ENCODE measurements around the gene UHMK1.
A peak's percentile ranks its signal among the peaks of the same experiment; 100 is the strongest.

Gene UHMK1

DNA sequence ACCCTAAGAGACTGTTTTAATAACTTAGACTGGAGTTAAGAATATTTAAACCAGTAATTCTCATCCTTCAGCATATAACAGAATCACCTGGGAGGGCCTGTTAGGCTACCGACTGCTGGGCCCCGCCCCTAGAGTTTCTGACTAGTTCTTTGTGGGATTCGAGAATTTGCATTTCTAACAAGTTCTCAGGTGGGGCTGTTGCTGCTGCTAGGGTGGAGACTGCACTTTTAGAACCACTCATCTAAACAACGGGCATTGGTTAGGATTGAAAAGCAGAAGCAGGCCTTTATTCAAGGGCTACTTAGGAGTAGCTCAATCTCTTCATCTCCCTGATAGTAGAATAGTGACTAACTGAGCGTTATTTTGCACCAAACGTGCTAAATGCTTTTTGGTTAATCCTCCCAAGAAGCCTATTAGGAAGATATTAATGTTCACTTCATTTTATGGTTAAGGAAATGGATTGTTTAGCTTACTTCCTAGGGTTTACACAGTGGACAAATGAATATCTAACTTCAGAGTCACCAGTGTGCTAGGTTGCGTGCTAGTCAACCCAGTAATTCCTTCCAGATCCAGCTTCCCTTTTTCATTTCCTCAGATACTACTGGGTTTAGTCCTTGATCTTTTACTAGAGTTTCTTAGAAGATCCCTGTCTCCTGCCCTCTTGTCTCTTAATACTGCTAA is 32.8 kb downstream of the UHMK1 start:
- DNase-seq: no peak

DNA sequence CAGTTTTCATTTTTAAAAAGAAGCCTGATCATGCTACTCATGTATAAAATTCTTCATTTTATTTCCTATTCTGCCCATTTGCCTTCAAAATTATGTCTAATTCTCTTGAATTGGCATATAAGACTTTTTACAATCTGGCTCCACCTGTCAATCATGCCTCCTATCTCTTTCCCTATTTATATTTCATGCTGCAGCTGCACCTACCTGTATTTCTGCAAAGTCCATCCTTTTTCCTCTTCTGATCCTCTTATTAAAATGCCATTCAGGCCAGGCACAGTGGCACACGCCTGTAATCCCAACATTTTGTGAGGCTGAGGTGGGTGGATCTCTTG is 33.3 kb downstream of the UHMK1 start:
- DNase-seq: no peak

DNA sequence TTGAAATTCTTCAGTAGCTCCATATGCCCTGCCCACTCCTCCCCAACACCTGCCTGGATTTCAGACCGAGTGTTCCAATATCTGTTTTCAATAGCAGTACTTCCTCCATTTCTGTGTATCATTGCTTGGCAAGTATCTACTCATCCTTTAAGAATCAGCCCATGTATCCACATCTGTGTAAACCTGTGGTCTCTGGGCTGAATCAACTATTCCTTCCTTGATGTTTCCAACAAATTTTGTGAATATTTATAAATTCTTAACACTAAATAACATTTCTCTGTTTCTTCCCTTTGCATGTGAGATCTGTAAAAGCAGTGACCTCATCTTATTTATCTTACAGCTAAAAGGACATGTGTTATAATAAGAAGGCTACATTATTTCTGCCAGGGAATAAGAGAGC is 37.9 kb downstream of the UHMK1 start:
- DNase-seq: no peak

GRCh38 chr1:162536511-162536910 is 38.9 kb downstream of the UHMK1 start:
- no peak for DNase-seq

- DNase-seq: no peak
Observed at GRCh38 chr1:162537216-162537615, 39.6 kb downstream of the UHMK1 start.

GRCh38 chr1:162538815-162539431 is 41.3 kb downstream of the UHMK1 start:
- peak; percentile 2 to 10 for DNase-seq

GRCh38 chr1:162541619-162542141 is 44.1 kb downstream of the UHMK1 start:
- no peak for DNase-seq

DNA sequence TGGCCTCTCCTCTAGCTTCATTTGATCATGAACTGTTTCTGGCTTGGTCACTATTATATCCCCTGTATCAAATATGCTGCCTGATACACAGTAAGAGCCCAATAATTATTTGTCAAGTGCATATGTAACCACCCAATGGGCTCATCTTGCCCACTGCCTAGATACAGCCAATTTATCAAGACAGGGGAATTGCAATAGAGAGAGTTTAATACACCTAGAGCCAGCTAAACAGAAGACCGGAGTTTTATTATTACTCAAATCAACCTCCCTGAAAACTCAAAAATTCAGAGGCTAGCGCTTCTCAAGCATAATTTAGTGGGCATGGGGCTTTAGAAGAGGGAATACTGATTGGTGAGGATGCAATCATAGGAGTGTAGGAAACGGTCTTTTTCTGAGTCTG is 45.6 kb downstream of the UHMK1 start:
- DNase-seq: no peak

DNA sequence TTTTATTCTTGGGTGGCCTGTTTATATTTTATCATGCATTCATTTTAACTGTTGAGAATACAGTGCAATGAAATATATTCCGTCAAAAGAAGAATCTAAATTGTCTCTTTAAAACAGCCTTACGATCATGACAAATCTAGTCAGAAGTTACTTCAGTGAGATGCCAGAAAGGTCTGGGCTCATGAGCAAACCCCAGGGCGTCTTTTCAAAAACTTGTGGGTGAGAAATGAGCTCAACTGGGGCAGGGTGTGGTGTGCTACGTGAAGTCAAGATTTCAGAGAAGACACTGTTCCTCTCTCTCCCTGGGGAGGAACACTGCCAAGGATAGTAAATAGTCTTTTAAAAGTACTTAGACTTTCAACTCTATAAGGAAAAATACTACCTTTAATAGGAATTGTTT is 50.6 kb downstream of the UHMK1 start:
- DNase-seq: no peak

- DNase-seq: no peak
Observed at GRCh38 chr1:162549001-162549400, 51.4 kb downstream of the UHMK1 start.

DNA sequence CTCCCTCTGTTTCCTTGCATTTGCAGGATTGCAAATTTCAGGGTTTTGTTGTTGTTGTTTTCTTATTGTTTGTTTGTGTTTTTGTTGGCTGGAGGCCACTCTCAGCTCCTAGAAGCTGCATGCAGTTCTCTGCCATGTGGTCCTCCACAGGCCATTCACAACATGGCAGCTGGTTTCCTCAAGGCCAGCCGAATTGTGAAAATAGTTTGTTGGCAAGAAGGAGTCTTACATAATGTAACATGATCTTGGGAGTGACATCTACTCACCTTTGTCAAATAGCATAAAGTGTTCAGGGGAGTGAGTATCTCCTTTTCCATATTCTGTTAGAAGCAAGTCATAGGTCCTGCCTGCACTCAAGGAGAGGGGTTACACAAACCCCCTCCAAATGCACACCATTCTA is 53.3 kb downstream of the UHMK1 start:
- no peak for DNase-seq

DNA sequence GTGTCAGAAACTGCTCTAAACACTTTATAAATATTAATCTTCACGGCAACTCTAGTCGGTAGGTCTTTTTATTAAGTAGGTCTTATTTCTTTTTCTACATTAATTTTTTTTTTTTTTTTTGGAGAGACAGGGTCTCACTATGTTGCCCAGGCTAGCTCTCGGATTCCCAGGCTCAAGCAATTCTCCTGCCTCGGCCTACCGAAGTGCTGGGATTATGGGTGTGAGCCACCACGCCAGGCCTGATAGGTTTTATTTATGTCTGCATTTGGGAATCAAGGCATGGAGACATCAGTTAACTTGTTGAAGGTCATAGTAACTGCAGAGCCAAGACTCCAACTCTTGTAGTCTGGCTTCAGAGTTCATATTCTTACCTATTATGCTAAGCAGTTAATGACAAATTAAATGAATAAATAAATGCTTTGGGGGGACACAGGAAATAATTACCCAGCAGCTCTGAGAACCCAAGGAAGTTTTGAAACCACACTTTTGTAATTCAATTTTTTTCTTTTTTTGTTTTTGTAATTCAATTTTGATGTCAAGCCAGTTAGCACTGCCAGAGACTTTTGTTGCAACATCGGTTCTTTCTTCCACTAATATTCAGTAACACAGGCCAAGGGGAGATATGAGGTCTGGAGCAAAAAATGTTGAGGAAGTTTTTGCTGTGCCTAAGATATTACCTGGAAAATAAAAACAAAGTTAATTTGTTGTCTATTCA is 54.5 kb downstream of the UHMK1 start:
- no peak for DNase-seq

GRCh38 chr1:162552684-162553252 is 55.1 kb downstream of the UHMK1 start:
- no peak for DNase-seq

DNA sequence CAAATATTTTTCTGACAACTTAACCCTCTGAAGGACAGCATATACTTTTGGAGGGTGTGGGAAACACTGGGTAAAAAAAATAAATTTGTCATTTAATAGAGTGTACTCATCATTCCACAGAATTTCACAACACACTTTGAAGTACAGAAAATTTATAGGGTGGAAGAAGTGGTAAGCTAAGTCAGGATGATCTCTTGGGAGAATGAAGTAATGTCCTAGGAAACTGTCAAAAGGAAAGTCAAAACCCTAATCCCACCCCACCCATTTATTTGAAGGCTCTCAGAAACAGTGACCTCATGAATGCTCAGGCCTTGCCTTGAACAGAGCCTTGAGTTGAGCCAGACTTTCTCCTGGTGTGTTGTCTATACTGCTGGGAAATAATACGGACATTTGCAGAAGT is 56.6 kb downstream of the UHMK1 start:
- no peak for DNase-seq

DNA sequence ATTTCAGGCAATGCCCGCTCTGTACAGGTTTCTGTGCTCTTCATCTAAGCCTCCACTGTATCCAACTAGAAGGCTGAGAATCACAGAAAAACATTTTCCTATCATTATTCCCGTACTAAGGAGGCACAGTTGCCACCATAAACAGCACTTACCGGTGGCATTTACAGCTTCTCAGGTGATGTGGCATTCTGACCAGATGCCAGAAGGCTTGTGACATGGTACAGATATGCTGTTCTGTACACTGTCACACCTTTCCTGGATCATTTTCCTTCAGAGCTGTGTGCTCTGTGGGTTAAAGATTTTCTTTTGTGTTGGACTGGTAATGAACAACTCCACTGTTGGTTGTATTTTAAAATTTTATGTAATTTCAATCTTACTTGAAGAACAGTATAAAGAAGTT is 59.9 kb downstream of the UHMK1 start:
- no peak for DNase-seq

DNA sequence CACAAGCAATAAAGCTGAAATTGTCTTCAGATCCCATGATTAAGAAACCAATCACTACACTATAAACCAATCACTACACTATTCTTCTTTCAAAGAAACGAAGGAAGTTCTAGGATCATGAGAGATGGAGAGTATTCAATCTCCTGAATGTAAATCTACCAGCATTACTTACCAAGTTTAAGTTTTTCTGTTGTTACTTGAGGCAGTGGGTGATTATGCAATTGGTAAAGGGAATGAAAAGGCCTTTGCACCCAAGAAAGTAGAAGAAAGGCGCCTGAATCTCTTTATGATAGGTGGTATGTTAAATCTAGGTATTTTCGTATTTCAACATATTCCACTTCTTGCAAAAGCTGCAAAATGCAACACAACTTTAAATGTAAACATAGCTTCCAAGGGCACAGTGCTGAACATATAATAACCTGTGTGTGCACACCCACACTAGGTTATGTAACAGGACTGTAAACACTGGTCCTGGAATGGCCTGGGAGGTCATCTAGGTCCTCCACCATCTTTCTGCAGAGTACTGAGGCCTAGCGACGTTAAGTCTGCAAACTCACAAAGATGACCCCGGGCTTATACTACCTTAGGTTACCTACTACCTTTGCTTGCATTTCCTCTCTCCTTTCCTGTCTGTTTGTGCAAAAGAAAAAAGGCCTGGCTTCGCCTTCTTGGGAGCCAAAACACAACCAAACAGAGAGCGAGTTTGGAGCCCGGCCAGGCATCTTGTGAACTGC is 62.9 kb downstream of the UHMK1 start:
- DNase-seq: no peak

DNA sequence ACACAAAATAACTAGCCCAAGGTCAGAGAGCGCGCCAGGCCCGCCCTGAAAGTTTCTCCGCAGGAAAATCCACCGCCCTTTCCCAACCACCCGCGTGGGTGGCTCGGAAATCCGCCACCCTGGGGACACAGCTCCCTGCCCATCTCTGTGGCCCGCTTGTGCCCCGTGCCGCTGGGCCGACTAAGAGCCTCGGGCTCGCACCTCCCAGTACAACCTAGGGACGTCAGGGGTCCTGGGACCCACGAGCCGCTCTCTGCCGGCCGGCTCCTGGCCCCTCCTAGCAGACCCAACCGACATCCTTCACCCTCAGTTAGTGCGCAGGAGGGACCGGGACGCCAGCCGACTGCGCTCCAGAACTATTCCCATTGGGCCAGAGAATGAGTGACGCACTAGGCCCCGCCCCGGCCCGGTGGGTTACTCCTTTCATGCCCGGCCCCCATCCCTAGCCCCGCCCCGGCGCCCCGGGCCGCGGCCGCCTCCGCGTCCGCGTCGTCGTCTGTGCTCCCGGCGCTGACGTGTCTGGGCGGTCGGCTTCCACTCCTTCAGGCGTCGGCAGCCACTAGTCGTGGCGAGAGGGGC is 63.5 kb downstream of the UHMK1 start:
- DNase-seq: peak; percentile 99

GRCh38 chr1:162561616-162562469 is 64.2 kb downstream of the UHMK1 start, which contains the start of gene UAP1:
Gene UAP1 (plus strand): TSS chr1:162561722. CDS start chr1:162566069, 4,347 bp downstream.
- DNase-seq: no peak

GRCh38 chr1:162562470-162562828 is 64.8 kb downstream of the UHMK1 start:
- no peak for DNase-seq

- DNase-seq: no peak
Observed at GRCh38 chr1:162564762-162565218, 67.2 kb downstream of the UHMK1 start.

DNA sequence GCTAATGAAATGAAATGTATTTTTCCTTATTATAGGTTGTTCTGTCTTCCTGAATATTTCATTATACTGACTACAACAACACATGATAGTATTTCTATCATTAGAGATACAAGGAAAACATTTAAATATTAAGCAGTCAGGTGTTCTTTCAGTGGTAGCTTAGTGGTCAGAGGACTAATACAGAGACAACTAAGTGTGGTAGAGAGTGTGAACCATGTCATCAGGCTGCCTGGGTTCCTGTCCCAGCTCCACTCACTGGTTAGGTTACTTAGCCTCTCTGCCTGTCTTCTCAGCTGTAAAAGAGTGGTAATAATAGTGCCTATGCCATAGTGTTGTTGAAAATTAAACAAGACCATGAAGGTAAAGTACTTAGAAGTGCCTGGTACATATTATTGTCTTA is 67.8 kb downstream of the UHMK1 start:
- DNase-seq: no peak

- DNase-seq: no peak
Observed at GRCh38 chr1:162566870-162567269, 69.3 kb downstream of the UHMK1 start.

Data from activated CD4-positive, alpha-beta T cell treated with anti-CD3 and anti-CD28 coated beads, Interleukin-2, amount 50 U/mL, for 48 hours (primary cell).